HG02588 (cell line): ENCODE data around the gene SERPINB5.

Experiments
- ATAC-seq: cut with Tn5 transposase; IDR thresholded peaks from one replicate; pipeline ENCODE4 v1.9.1; 2021; ENCODE audit warnings: mild to moderate bottlenecking, moderate library complexity; ENCODE audit not compliant: unreplicated experiment

The SERPINB5 gene

GRCh38 chr18:63467699-63468098, 9.1 kb upstream of the SERPINB5 start:
- ATAC-seq = no peak

DNA sequence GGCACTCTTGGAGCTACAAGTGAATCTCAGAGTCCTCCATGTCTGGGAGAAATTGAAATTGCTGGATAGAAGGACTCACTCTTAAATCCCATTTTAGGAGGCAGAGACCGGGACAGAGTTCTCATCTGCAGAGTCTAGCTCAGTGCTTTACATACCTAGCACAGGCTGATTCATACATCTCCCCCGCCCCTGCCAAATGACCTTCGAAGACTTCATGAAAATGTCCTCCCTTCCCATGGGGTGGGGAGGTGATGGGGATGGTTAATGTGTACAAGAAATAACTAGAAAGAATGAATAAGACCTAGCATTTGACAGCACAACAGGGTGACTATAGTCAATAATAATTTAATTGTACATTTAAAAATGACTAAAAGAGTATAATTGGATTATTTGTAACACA, 8.2 kb upstream of the SERPINB5 start:
- ATAC-seq = no peak

DNA sequence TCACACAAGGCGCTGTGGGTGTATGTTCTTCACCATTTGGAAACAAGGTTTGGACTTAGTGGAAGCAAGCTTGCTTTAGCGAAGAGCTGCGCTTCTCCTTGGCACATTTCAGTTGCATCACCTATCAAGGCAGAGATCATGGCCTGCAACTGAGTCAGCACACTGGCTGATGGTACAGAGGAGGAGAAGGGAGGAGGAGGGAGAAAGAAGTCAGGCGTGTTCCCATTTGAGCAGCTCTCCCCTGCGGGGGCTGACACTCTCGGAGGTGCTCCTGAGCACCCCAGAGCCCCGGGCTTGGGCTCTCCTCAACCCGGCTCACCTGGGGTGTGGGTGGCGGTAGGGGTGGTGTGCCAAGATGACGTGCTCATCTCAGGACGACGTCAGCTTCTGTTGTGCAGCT, 6.0 kb upstream of the SERPINB5 start:
- ATAC-seq = no peak

GRCh38 chr18:63472380-63472779, 4.4 kb upstream of the SERPINB5 start:
- no peak for ATAC-seq

DNA sequence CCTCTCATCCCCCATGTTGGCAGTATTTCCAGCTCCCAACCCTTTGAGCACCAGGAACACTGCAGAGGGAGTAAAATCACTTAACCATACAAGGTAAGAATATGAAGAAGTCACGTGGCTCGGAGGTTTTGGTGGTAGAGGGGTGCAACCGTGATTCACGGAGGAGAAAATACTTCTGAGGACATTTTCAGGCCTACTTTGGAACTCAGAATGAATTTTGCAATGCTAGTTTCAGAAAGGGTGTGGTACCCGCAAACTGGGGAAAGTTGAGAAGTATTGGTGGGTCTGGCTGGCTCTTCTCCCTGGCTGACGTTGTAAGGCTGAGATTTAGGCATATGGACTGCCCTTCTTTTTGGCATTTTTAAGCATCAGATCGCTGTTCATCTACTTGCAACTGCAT, 442 bp downstream of the SERPINB5 start:
- ATAC-seq = no peak

GRCh38 chr18:63477968-63478367, 1.2 kb downstream of the SERPINB5 start:
- no peak for ATAC-seq

- ATAC-seq = no peak
These were observed 3.1 kb downstream of the SERPINB5 start for GRCh38 chr18:63479826-63480225.

DNA sequence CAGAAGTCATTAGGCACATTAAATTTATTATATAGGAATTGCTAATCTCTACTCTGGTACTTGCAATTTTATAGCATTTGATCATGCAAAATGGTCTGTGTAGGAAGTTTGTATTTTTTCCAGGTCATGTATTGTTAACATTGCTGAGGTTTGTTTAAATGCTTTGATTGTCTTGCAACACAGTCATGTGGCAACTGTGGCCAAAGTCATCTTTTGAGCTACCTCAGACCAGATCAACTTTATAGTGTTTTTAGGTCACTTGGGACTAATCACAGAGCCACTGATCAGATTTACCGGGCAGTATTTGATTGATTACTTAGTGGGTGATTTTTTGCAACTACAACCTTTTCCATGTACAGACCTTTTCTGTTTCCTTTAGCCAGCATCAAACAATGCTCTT, 3.7 kb downstream of the SERPINB5 start:
- ATAC-seq = no peak

DNA sequence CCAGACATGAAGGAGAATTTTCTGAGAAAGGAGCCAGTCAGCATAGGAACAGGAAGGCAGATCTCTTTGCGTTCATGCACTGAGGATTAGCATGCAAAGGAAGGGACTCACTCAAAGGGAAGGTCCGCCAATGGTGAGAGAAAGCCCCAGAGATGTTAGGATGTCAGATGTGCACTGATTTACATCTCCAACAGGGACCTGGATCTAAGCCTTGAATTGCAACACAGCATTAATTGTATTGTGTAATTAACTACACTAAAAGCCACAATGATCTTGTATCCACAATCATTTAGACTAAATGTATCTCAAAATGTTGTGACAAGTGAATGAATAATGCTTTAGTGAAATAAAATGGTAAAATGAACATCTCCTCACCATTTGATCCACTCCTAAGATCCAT, 4.2 kb downstream of the SERPINB5 start:
- ATAC-seq = no peak

DNA sequence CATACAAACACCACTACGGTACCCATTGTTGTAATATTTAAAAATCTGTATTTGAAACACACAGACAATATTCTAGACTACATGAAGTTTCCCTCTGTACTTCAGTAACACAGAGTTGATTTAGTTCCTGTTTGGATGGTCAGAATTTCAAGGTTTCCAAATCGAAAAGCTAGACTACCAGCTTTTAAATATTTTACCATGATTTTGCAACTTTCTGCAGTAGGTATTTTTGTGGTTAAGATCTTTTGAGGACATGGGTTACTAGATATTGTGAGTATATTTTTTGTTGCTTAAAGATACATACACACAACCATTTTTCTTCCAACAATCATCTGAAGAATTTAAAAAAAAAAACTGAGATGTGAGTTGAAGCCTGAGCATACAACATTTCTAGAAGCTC, 10.9 kb downstream of the SERPINB5 start:
- ATAC-seq = no peak

DNA sequence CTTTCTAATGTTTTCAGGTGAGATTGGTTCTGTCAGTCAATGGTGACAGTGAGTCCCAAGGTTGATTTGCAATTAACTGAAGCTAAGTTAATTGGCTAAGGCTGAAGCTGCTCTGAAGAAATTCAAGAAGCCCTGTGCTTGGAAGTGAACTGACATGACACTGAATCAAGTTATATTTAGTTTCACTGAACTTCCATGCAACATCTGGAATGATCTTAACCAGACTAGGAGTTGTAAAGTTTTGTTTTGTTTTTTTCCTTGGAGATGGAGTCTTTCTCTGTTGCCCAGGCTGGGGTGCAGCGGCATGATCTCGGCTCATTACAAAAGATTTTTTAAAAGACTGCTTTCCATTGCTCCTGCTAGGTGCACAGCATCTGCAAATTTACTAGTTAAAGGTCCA, 11.4 kb downstream of the SERPINB5 start:
- ATAC-seq = no peak

DNA sequence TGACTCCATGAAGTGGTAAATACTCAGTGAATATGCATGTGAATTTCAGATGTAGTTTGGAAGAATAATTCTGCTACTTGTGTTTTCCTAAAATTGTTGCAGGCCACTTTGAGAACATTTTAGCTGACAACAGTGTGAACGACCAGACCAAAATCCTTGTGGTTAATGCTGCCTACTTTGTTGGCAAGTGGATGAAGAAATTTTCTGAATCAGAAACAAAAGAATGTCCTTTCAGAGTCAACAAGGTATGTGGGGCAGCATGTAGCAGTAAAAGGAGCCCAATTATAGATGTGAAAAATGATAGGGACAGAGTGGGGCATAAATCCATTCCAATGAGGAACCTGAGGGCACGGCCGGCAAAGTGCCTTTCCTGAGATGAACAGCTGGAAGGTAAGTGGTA, 16.1 kb downstream of the SERPINB5 start:
- no peak for ATAC-seq

DNA sequence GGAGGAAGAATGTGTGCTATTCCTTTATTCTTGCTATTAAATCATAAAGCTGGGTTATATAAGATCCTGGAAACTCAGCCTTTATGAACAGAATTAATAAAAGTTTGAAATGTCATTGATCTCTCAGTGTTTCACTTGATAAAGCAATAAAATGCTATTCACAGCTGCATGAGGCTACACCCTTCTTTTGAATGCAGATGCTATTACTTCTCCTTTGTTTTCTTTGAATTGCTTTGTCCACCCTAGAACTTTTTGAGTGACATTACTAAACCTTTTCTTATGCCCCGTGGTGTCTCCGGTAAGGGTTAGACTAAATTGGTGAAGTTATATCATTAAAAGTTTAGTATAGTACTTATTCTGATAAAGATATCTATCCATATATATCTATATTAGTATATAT, 18.9 kb downstream of the SERPINB5 start:
- ATAC-seq = no peak

- ATAC-seq = no peak
These were observed 29.0 kb downstream of the SERPINB5 start for GRCh38 chr18:63505566-63506335.

DNA sequence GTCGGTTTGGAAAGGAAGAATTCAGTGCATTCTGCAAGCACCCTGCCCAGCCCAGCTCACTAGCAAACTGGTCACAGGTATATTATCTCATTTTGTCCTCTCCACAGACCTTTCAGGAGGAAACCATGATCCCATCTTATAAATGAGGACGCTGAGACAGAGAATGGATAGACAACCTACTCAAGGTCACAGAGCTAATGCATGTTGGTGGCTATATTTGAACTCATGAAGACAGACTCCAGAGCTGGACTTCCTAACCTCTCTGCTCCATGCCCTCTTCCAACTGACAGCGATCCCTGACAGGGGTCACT, 29.5 kb downstream of the SERPINB5 start:
- no peak for ATAC-seq

- ATAC-seq = no peak
These were observed 31.8 kb downstream of the SERPINB5 start for GRCh38 chr18:63508596-63508995.

DNA sequence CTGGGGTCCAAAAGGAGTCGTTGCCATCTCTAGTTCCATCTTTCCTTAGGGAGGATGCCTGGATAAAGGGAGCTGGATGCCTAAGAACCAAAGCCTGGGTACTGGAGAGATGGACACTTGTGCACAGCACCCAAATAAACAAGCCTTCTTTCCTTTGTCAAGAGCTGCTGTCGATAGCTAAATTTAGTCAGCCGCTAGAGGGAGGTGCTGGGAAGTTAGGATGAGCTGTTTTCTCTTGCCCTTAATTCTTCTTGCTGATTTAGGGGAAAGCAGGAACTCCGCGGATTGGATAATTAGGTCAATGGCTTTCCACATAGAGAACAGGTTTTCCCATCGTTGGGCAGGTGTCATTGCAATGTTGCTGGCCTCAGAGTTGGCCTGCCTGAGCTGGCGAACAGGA, 34.5 kb downstream of the SERPINB5 start:
- ATAC-seq = no peak

DNA sequence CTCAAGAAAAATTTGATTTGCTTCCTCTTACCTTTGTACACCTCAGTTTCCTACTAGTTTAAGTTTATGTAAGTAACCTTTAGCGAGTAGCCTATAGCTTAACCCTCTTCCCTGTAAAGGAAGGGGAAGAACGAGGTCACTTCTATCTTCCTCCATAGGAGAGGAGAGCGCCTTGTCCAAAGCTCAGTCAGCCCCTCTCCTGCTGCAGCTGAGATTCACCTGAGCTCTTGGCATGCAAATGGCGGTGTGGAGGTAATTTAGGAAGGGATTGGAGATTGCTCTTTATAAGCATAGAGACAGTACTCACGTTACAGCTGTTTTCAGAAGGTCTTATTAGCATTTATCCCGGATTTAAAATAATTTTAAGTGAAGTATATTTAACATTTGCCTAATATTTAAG, 37.6 kb downstream of the SERPINB5 start:
- ATAC-seq = no peak

GRCh38 chr18:63514888-63515678, 38.3 kb downstream of the SERPINB5 start:
- no peak for ATAC-seq

- no peak for ATAC-seq
These were observed 39.0 kb downstream of the SERPINB5 start for GRCh38 chr18:63515801-63516200.

DNA sequence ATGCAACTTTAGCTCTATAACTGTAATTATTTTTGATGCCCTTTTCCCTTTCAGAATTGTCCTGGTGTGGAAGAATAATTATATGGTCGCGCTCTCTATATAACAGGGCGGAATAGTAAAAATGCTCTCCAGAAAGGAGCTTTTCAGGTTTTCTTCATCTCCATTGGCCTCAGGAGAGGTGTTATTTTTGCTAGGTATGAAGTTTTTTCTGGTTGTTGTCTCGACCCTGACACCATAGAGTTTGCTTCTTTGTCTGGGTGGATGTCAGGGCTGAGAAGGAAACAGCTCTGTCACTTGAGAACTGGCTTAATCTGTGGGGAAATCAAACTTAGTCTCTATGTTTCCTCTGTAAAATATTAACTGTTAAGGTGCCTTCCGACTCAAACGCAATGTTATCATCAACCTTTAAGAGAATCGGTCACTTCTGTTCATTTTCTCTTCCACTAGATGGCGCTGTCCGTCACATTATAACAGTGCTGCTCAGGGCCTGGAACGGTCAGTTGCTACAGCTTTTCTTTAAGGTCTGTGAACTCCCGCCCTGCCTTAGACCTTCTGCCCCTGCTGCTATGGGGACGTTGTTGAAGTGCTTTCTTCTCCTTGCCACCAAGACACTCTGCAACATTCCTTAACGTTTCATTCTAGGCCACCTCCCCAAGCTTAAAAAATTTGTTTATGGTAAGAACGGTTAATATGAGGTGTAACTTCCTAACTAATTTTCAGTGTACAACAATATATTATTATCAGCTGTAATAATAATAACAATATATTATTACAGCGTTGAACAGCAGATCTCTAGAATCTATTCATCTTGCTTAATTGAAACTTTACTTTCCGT, 41.6 kb downstream of the SERPINB5 start:
- peak; percentile 92 for ATAC-seq
